Stomach (tissue), 9 donors: ENCODE measurements around the gene PELI2. TPM values are rescaled to one million over a fixed set of nuclear protein-coding genes. Genes with fewer than 3 reads are reported as not detected.

Experiments used
- DNase-seq, 2 donors: peaks; one replicate each; pipeline versions ENCODE4 v3.0.0 to v3.0.0-alpha.2; 2013 to 2019
- H3K27ac ChIP-seq, 5 donors: fragments of 200-600 bp in 4 of 5; sonication (generic) in 4 of 5; one replicate each; pipeline ENCODE4 v1.5.1; 2013 to 2019; ENCODE audit warnings: mild to moderate bottlenecking in 1 of 5, moderate library complexity in 1 of 5
- H3K27me3 ChIP-seq, 3 donors: fragments of 200-600 bp; sonication (generic); one replicate each; pipeline ENCODE4 v1.5.1; 2017 to 2019; ENCODE audit warnings: mixed run types in 1 of 3
- H3K36me3 ChIP-seq, 4 donors: fragments of 200-600 bp; sonication (generic); 1 replicate in 3 of 4; 2 replicates in 1 of 4; pipeline ENCODE4 v1.5.1; 2016 to 2019
- H3K4me1 ChIP-seq, 4 donors: fragments of 200-600 bp; sonication (generic); one replicate each; pipeline ENCODE4 v1.5.1; 2016 to 2019
- H3K4me3 ChIP-seq, 4 donors: fragments of 200-600 bp; sonication (generic) in 3 of 4; one replicate each; pipeline ENCODE4 v1.5.1; 2016 to 2019; ENCODE audit warnings: mild to moderate bottlenecking in 1 of 4
- H3K9me3 ChIP-seq, 4 donors: fragments of 200-600 bp; sonication (generic); one replicate each; pipeline ENCODE4 v1.5.1; 2016 to 2019
- CTCF ChIP-seq, 7 experiments: fragments of 450-650 bp in 4 of 7; fragments of 200-600 bp in 3 of 7; sonication (generic) in 3 of 7; IDR thresholded peaks; one replicate each; pipeline ENCODE4 v1.5.1; 2016 to 2019; ENCODE audit warnings: antibody characterized with exemption in 7 of 7, control low read depth in 2 of 7, mild to moderate bottlenecking in 1 of 7
- EP300 ChIP-seq: sonication (generic); formaldehyde crosslinking; IDR thresholded peaks from one replicate; pipeline ENCODE4 v1.6.1; 2017; ENCODE audit warnings: antibody characterized with exemption
- POLR2A ChIP-seq, 4 donors: fragments of 450-650 bp; IDR thresholded peaks; one replicate each; pipeline ENCODE4 v1.6.1; 2016; ENCODE audit warnings: antibody characterized with exemption in 4 of 4, control low read depth in 2 of 4, mild to moderate bottlenecking in 1 of 4, moderate library complexity in 1 of 4
- POLR2AphosphoS5 ChIP-seq, 3 donors: sonication (generic); formaldehyde crosslinking; IDR thresholded peaks; one replicate each; pipeline ENCODE4 v1.6.1; 2016; ENCODE audit warnings: antibody characterized with exemption in 3 of 3
- WGBS, 5 donors: extraction: QIAGEN DNeasy Blood & Tissue Kit in 3 of 5; methylation state at CpG; one replicate each; pipeline versions ENCODE4 v1.1.5 to v1.1.7; 2013 to 2018; 5-methylcytosine and 5-hydroxymethylcytosine counted together
- intact Hi-C: fragments of 100-400 bp; cut with DNase I; formaldehyde crosslinking; loops from one replicate; pipeline ENCODE4 v1.15.1; 2023; ENCODE audit warnings: low total_unique reads
- polyA plus RNA-seq, 3 donors: library from polyadenylated mRNA; stranded (reverse); fragments of 200-250 nt; gene quantifications; one replicate each; pipeline ENCODE4 v1.2.3, GENCODE V29; 2013
- total RNA-seq, 5 donors: library from RNA; depleted of rRNA; stranded (reverse); fragments of >200 nt; gene quantifications; one replicate each; pipeline versions ENCODE4 v1.1.0 to v1.2.3, GENCODE V29; 2014 to 2016
- donor health status: healthy with polysubstance abuse.
- donor health status: Bipolar disorder and iron deficiency.
- donor health status: healthy.

PELI2 gene
- total and polyA plus RNA-seq, 8 donors: 3.0 to 48.3 (median 10.6) TPM

GRCh38 chr14:56206596-56206995 lies 88.4 kb downstream of the PELI2 start:
- no peak for TF ChIP-seq CTCF (IDR thresholded peaks at IDR 0.05)
- no peak for TF ChIP-seq POLR2A (IDR thresholded peaks at IDR 0.05)
- TF ChIP-seq POLR2AphosphoS5 (IDR thresholded peaks at IDR 0.05): no peak
- Histone ChIP-seq H3K27ac (no peak overlapping the region), H3K4me1 (peaks cover 8 to 34% (median 15%) of the 10 kb centered on the region in 4 donors), H3K27me3 (no peaks in the 10 kb centered on the region), H3K36me3 (no peaks in the 10 kb centered on the region), H3K9me3 (no peaks in the 10 kb centered on the region), H3K4me3 (no peak overlapping the region)
- no peak for DNase-seq
- WGBS, 5 donors: 7 to 21% (median 18%) methylated on average over 2 of the region's 2 CpGs
- intact Hi-C loops: no loop called here

- no peaks in the 10 kb centered on the region for H3K9me3 ChIP-seq
- TF ChIP-seq POLR2A (IDR thresholded peaks at IDR 0.05) (no peak), POLR2AphosphoS5 (IDR thresholded peaks at IDR 0.05) (no peak), CTCF (IDR thresholded peaks at IDR 0.05) (no peak), EP300 (no peak)
- no peak for DNase-seq
- H3K36me3 ChIP-seq: no peaks in the 10 kb centered on the region
- no peaks in the 10 kb centered on the region for H3K27me3 ChIP-seq
- intact Hi-C loops: no loop called here
- no peak overlapping the region for H3K4me3 ChIP-seq
- H3K4me1 ChIP-seq: peaks cover 8 to 34% (median 15%) of the 10 kb centered on the region in 4 donors
- H3K27ac ChIP-seq: no peak overlapping the region
- WGBS, 5 donors: 52 to 80% (median 62%) methylated on average over 3 of the region's 3 CpGs
Observed at GRCh38 chr14:56207626-56208292, 89.5 kb downstream of the PELI2 start.

- TF ChIP-seq POLR2A (IDR thresholded peaks at IDR 0.05) (no peak), POLR2AphosphoS5 (IDR thresholded peaks at IDR 0.05) (no peak), CTCF (IDR thresholded peaks at IDR 0.05) (no peak), EP300 (no peak)
- Histone ChIP-seq H3K27me3 (no peaks in the 10 kb centered on the region), H3K27ac (no peak overlapping the region), H3K4me1 (peaks cover 8 to 34% (median 15%) of the 10 kb centered on the region in 4 donors), H3K4me3 (no peak overlapping the region), H3K36me3 (no peaks in the 10 kb centered on the region), H3K9me3 (no peaks in the 10 kb centered on the region)
- intact Hi-C loops: no loop called here
- 79 to 90% (median 85%) methylated on average over 3 of the region's 3 CpGs for WGBS, 5 donors
- DNase-seq: no peak
Observed at GRCh38 chr14:56208520-56208919, 90.3 kb downstream of the PELI2 start.

GRCh38 chr14:56210571-56210970 lies 92.4 kb downstream of the PELI2 start:
- Histone ChIP-seq H3K4me3 (no peak overlapping the region), H3K27ac (no peak overlapping the region), H3K4me1 (peaks cover 4 to 28% (median 11%) of the 10 kb centered on the region in 4 donors), H3K9me3 (no peaks in the 10 kb centered on the region), H3K27me3 (no peaks in the 10 kb centered on the region), H3K36me3 (no peaks in the 10 kb centered on the region)
- intact Hi-C loops: no loop called here
- 86 to 95% (median 90%) methylated on average over 2 of the region's 2 CpGs for WGBS, 5 donors
- TF ChIP-seq EP300 (no peak), CTCF (IDR thresholded peaks at IDR 0.05) (no peak), POLR2A (IDR thresholded peaks at IDR 0.05) (no peak), POLR2AphosphoS5 (IDR thresholded peaks at IDR 0.05) (no peak)
- no peak for DNase-seq
